Transverse colon (tissue), 4 donors: Measurements from ENCODE around the gene C10orf90. TPM values are rescaled to one million over a fixed set of nuclear protein-coding genes. Genes with fewer than 3 reads are reported as not detected.

Source experiments
- DNase-seq: peaks from one replicate; pipeline ENCODE4 v3.0.0-alpha.2; 2019
- H3K27ac ChIP-seq, 4 donors: fragments of 200-600 bp; sonication (generic); 2 replicates each; pipeline ENCODE4 v1.5.1; 2016 to 2018; ENCODE audit warnings: inconsistent platforms in 4 of 4
- H3K27me3 ChIP-seq: fragments of 200-600 bp; sonication (generic); 2 replicates; pipeline ENCODE4 v1.5.1; 2017; ENCODE audit warnings: inconsistent platforms
- H3K36me3 ChIP-seq, 4 donors: fragments of 200-600 bp; sonication (generic); 2 replicates each; pipeline ENCODE4 v1.5.1; 2017 to 2019; ENCODE audit warnings: inconsistent platforms in 4 of 4
- H3K4me1 ChIP-seq, 4 donors: fragments of 200-600 bp; sonication (generic); 2 replicates each; pipeline ENCODE4 v1.5.1; 2017 to 2020; ENCODE audit warnings: inconsistent platforms in 4 of 4
- H3K4me3 ChIP-seq, 4 donors: fragments of 200-600 bp; sonication (generic); 1 replicate in 1 of 4; 2 replicates in 3 of 4; pipeline versions ENCODE4 v1.5.1 to v1.6.1; 2017 to 2019; ENCODE audit warnings: inconsistent platforms in 4 of 4
- H3K9me3 ChIP-seq, 2 donors: fragments of 200-600 bp; sonication (generic); 2 replicates each; pipeline ENCODE4 v1.5.1; 2017 to 2019; ENCODE audit warnings: inconsistent platforms in 2 of 2
- EP300 ChIP-seq: sonication (generic); formaldehyde crosslinking; IDR thresholded peaks from one replicate; pipeline ENCODE4 v1.6.1; 2017; ENCODE audit warnings: antibody characterized with exemption, low read depth
- POLR2A ChIP-seq: fragments of 450-650 bp; IDR thresholded peaks from one replicate; pipeline ENCODE4 v1.6.1; 2016; ENCODE audit warnings: antibody characterized with exemption, mild to moderate bottlenecking, moderate library complexity
- POLR2AphosphoS5 ChIP-seq, 3 donors: sonication (generic); formaldehyde crosslinking; IDR thresholded peaks; one replicate each; pipeline ENCODE4 v1.6.1; 2016; ENCODE audit warnings: antibody characterized with exemption in 3 of 3
- WGBS, 2 donors: methylation state at CpG; one replicate each; pipeline ENCODE4 v1.1.5; 2018; ENCODE audit warnings: low coverage in 1 of 2; 5-methylcytosine and 5-hydroxymethylcytosine counted together
- in situ Hi-C, 4 donors: fragments of 200-750 bp; cut with MboI; loops; one replicate each; pipeline versions ENCODE4 v1.15.0 to v1.15.1; 2017; ENCODE audit warnings: low sequenced_read_pairs in 3 of 4, low pct_ligation_motif_present in 1 of 4, low pct_unique_long_range_greater_than_20kb in 1 of 4
- intact Hi-C: fragments of 100-400 bp; cut with DNase I; formaldehyde crosslinking; loops from one replicate; pipeline ENCODE4 v1.15.1; 2023; ENCODE audit warnings: low total_unique reads
- total RNA-seq, 4 donors: library from RNA; depleted of rRNA; stranded (reverse); fragments of >200 nt; gene quantifications; one replicate each; pipeline ENCODE4 v1.1.0, GENCODE V29; 2016
- TF ChIP-seq, protein P1 (sequence below), 5 experiments: fragments of 200-600 bp in 3 of 5; fragments of 450-650 bp in 2 of 5; sonication (generic) in 3 of 5; IDR thresholded peaks; 1 replicate in 2 of 5; 2 replicates in 3 of 5; pipeline ENCODE4 v1.5.1; 2016 to 2017; ENCODE audit warnings: antibody characterized with exemption in 5 of 5, inconsistent platforms in 3 of 5, mild to moderate bottlenecking in 2 of 5, moderate library complexity in 1 of 5

Gene C10orf90
- total RNA-seq, 4 donors from 2014 or later = not detected

GRCh38 chr10:126468876-126469643, 201.4 kb downstream of the C10orf90 start:
- TF ChIP-seq EP300 (no peak), POLR2A (no peak), POLR2AphosphoS5 (IDR thresholded peaks at IDR 0.05) (no peak)
- TF ChIP-seq, protein P1, sequence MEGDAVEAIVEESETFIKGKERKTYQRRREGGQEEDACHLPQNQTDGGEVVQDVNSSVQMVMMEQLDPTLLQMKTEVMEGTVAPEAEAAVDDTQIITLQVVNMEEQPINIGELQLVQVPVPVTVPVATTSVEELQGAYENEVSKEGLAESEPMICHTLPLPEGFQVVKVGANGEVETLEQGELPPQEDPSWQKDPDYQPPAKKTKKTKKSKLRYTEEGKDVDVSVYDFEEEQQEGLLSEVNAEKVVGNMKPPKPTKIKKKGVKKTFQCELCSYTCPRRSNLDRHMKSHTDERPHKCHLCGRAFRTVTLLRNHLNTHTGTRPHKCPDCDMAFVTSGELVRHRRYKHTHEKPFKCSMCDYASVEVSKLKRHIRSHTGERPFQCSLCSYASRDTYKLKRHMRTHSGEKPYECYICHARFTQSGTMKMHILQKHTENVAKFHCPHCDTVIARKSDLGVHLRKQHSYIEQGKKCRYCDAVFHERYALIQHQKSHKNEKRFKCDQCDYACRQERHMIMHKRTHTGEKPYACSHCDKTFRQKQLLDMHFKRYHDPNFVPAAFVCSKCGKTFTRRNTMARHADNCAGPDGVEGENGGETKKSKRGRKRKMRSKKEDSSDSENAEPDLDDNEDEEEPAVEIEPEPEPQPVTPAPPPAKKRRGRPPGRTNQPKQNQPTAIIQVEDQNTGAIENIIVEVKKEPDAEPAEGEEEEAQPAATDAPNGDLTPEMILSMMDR (IDR thresholded peaks at IDR 0.05) = no peak
- Histone ChIP-seq H3K4me1 (no peaks in the 10 kb centered on the region), H3K36me3 (no peaks in the 10 kb centered on the region), H3K9me3 (no peaks in the 10 kb centered on the region), H3K27ac (no peak overlapping the region), H3K4me3 (no peak overlapping the region), H3K27me3 (peaks cover 4% of the 10 kb centered on the region)
- intact Hi-C loops (no loop called here), in situ Hi-C loops (no loop called here)
- 40 to 69% methylated on average over 3 to 5 of the region's 5 CpGs for WGBS, 2 donors
- no peak for DNase-seq

DNA sequence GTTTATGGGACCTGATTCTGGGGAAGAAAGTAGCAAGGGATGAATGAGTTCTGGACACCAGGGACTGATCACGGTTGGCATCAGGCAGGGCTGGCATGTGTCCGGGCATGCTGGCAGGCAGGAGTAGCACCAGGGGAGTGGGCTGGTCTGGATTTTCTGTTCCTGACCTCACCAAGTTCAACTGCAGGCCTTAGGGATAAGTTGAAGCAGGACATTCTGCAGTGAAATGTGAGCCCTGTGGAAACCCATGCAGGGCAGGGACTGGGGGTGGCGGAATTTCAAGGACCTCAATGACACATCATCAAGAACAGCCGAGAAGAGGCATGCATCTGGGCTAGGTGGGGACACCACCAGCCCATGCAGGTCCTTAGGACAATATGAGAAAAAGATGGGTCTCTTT, 202.0 kb downstream of the C10orf90 start:
- Histone ChIP-seq H3K27ac (no peak overlapping the region), H3K36me3 (no peaks in the 10 kb centered on the region), H3K4me1 (no peaks in the 10 kb centered on the region), H3K27me3 (peaks cover 4% of the 10 kb centered on the region), H3K4me3 (no peak overlapping the region), H3K9me3 (no peaks in the 10 kb centered on the region)
- in situ Hi-C loops (no loop called here), intact Hi-C loops (no loop called here)
- no peak for TF ChIP-seq POLR2A
- TF ChIP-seq, protein P1 (IDR thresholded peaks at IDR 0.05) = no peak
- no peak for TF ChIP-seq POLR2AphosphoS5 (IDR thresholded peaks at IDR 0.05)
- no peak for TF ChIP-seq EP300
- WGBS, 2 donors = 77 to 100% methylated on average over 1 to 4 of the region's 4 CpGs
- no peak for DNase-seq

GRCh38 chr10:126465771-126466170, 204.7 kb downstream of the C10orf90 start:
- no peak for DNase-seq
- H3K9me3 ChIP-seq = no peaks in the 10 kb centered on the region
- H3K27ac ChIP-seq = no peak overlapping the region
- no peaks in the 10 kb centered on the region for H3K36me3 ChIP-seq
- no peak overlapping the region for H3K4me3 ChIP-seq
- in situ Hi-C loops (no loop called here), intact Hi-C loops (no loop called here)
- no peaks in the 10 kb centered on the region for H3K4me1 ChIP-seq
- TF ChIP-seq, protein P1 (IDR thresholded peaks at IDR 0.05) = no peak
- TF ChIP-seq POLR2A (no peak), POLR2AphosphoS5 (IDR thresholded peaks at IDR 0.05) (no peak), EP300 (no peak)
- peaks cover 4% of the 10 kb centered on the region for H3K27me3 ChIP-seq
- 12% methylated on average over 1 of the region's 1 CpG; no CpG with 5 or more reads in 1 of the 2 donors for WGBS, 2 donors

- H3K27ac ChIP-seq = no peak overlapping the region
- in situ Hi-C loops = no loop called here
- no peaks in the 10 kb centered on the region for H3K4me1 ChIP-seq
- peaks cover 2% of the 10 kb centered on the region for H3K27me3 ChIP-seq
- no peak for DNase-seq
- H3K9me3 ChIP-seq = no peaks in the 10 kb centered on the region
- TF ChIP-seq, protein P1 (IDR thresholded peaks at IDR 0.05) = no peak
- TF ChIP-seq POLR2A (no peak), EP300 (no peak), POLR2AphosphoS5 (IDR thresholded peaks at IDR 0.05) (no peak)
- no peaks in the 10 kb centered on the region for H3K36me3 ChIP-seq
- 56 to 69% methylated on average over 10 to 11 of the region's 11 CpGs for WGBS, 2 donors
- no peak overlapping the region for H3K4me3 ChIP-seq
- intact Hi-C loops = no loop called here
Measured at GRCh38 chr10:126463286-126463685, 207.2 kb downstream of the C10orf90 start.
